Smooth muscle cell of trachea (primary cell): ENCODE results near the gene MLIP. TPM values are rescaled to one million over a fixed set of nuclear protein-coding genes. Genes with fewer than 3 reads are reported as not detected.

Experiments used
- total RNA-seq: library from RNA; depleted of rRNA; stranded (reverse); fragments of >200 nt; gene quantifications from 2 replicates; pipeline ENCODE4 v1.2.1, GENCODE V29; 2014

MLIP gene, protein sequence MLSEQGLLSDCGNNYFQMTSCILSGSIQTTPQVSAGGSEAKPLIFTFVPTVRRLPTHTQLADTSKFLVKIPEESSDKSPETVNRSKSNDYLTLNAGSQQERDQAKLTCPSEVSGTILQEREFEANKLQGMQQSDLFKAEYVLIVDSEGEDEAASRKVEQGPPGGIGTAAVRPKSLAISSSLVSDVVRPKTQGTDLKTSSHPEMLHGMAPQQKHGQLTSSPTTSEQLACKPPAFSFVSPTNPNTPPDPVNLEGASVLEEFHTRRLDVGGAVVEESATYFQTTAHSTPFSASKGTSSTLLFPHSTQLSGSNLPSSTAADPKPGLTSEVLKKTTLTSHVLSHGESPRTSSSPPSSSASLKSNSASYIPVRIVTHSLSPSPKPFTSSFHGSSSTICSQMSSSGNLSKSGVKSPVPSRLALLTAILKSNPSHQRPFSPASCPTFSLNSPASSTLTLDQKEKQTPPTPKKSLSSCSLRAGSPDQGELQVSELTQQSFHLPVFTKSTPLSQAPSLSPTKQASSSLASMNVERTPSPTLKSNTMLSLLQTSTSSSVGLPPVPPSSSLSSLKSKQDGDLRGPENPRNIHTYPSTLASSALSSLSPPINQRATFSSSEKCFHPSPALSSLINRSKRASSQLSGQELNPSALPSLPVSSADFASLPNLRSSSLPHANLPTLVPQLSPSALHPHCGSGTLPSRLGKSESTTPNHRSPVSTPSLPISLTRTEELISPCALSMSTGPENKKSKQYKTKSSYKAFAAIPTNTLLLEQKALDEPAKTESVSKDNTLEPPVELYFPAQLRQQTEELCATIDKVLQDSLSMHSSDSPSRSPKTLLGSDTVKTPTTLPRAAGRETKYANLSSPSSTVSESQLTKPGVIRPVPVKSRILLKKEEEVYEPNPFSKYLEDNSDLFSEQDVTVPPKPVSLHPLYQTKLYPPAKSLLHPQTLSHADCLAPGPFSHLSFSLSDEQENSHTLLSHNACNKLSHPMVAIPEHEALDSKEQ
- not detected in 2 replicates for total RNA-seq

GRCh38 chr6:54111341-54112045 is at the start of gene MLIP:
TSS of gene MLIP (plus strand) at chr6:54111443. CDS start at chr6:54111480, 37 bp downstream.

GRCh38 chr6:54308289-54308985 is 197.2 kb downstream of the MLIP start, which contains the start of gene TINAG:
TSS of gene TINAG (plus strand) at chr6:54308441. CDS start at chr6:54308551, 110 bp downstream.

Other genes starting within 250 kb of the MLIP start
- 0.58 TPM in 1 of 2 replicates, not detected in the other for gene TINAG, start 197.0 kb downstream of the MLIP start, total RNA-seq